ENCODE results near the gene ERG28. TPM values are rescaled to one million over a fixed set of nuclear protein-coding genes. Genes with fewer than 3 reads are reported as not detected.

The ERG28 gene
- total RNA-seq, 2 donors from 2014 or later: 5.3 to 7.1 TPM

- TF ChIP-seq CTCF (IDR thresholded peaks at IDR 0.05): no peak
- Histone ChIP-seq H3K4me3 (no peak overlapping the region), H3K27ac (no peak overlapping the region), H3K4me1 (peaks cover 0 to 5% of the 10 kb centered on the region in 2 donors), H3K36me3 (no peaks in the 10 kb centered on the region), H3K9me3 (no peaks in the 10 kb centered on the region), H3K27me3 (no peaks in the 10 kb centered on the region)
- DNase-seq (ENCODE audit: low spot score): no peak
Measured at GRCh38 chr14:75631453-75631831, 29.2 kb downstream of the ERG28 start.

GRCh38 chr14:75630695-75631452 lies 29.8 kb downstream of the ERG28 start:
- no peaks in the 10 kb centered on the region for H3K36me3 ChIP-seq

GRCh38 chr14:75628816-75629215 lies 31.9 kb downstream of the ERG28 start:
- Histone ChIP-seq H3K36me3 (no peaks in the 10 kb centered on the region), H3K4me3 (no peak overlapping the region), H3K27ac (no peak overlapping the region), H3K9me3 (no peaks in the 10 kb centered on the region), H3K4me1 (no peaks in the 10 kb centered on the region), H3K27me3 (no peaks in the 10 kb centered on the region)
- no peak for DNase-seq (ENCODE audit: low spot score)
- no peak for TF ChIP-seq CTCF (IDR thresholded peaks at IDR 0.05)

More at GRCh38 chr14:75630695-75631452, 29.8 kb downstream of the ERG28 start:
- Histone ChIP-seq H3K4me3 (no peak overlapping the region), H3K27ac (no peak overlapping the region), H3K4me1 (no peaks in the 10 kb centered on the region), H3K27me3 (no peaks in the 10 kb centered on the region), H3K9me3 (no peaks in the 10 kb centered on the region)
- TF ChIP-seq CTCF (IDR thresholded peaks at IDR 0.05): no peak
- no peak for DNase-seq (ENCODE audit: low spot score)

- no peak overlapping the region for H3K27ac ChIP-seq
- no peaks in the 10 kb centered on the region for H3K4me1 ChIP-seq
- H3K36me3 ChIP-seq: no peaks in the 10 kb centered on the region
- DNase-seq (ENCODE audit: low spot score): no peak
- no peak for TF ChIP-seq CTCF (IDR thresholded peaks at IDR 0.05)
- no peaks in the 10 kb centered on the region for H3K27me3 ChIP-seq
- H3K4me3 ChIP-seq: no peak overlapping the region
- no peaks in the 10 kb centered on the region for H3K9me3 ChIP-seq
Measured at GRCh38 chr14:75627406-75627805, 33.3 kb downstream of the ERG28 start.

GRCh38 chr14:75626863-75627262 lies 33.8 kb downstream of the ERG28 start:
- TF ChIP-seq CTCF (IDR thresholded peaks at IDR 0.05): no peak
- Histone ChIP-seq H3K27ac (no peak overlapping the region), H3K36me3 (no peaks in the 10 kb centered on the region), H3K27me3 (no peaks in the 10 kb centered on the region), H3K4me3 (no peak overlapping the region), H3K9me3 (no peaks in the 10 kb centered on the region), H3K4me1 (no peaks in the 10 kb centered on the region)
- no peak for DNase-seq (ENCODE audit: low spot score)

GRCh38 chr14:75626396-75626795 lies 34.3 kb downstream of the ERG28 start:
- no peak for TF ChIP-seq CTCF (IDR thresholded peaks at IDR 0.05)
- Histone ChIP-seq H3K27me3 (no peaks in the 10 kb centered on the region), H3K4me1 (no peaks in the 10 kb centered on the region), H3K4me3 (no peak overlapping the region), H3K9me3 (no peaks in the 10 kb centered on the region), H3K27ac (no peak overlapping the region), H3K36me3 (no peaks in the 10 kb centered on the region)
- no peak for DNase-seq (ENCODE audit: low spot score)
